HG02884 (cell line): ENCODE data around the gene ENO3.
A peak's percentile ranks its signal among the peaks of the same experiment; 100 is the strongest.

Source experiments
- ATAC-seq: cut with Tn5 transposase; IDR thresholded peaks from one replicate; pipeline ENCODE4 v1.9.1; 2021; ENCODE audit warnings: mild to moderate bottlenecking, moderate library complexity; ENCODE audit not compliant: unreplicated experiment

Gene ENO3

GRCh38 chr17:4949321-4950074 lies 1.4 kb upstream of the ENO3 start:
- no peak for ATAC-seq

GRCh38 chr17:4950075-4950745 lies 709 bp upstream of the ENO3 start:
- ATAC-seq = no peak

- no peak for ATAC-seq
Measured at GRCh38 chr17:4951486-4951885, 567 bp downstream of the ENO3 start.

- no peak for ATAC-seq
Measured at GRCh38 chr17:4953451-4953961, 2.6 kb downstream of the ENO3 start.

GRCh38 chr17:4955091-4955490 lies 4.2 kb downstream of the ENO3 start:
- ATAC-seq = no peak

- no peak for ATAC-seq
Measured at GRCh38 chr17:4956493-4957061, 5.7 kb downstream of the ENO3 start.

GRCh38 chr17:4958102-4958501 lies 7.2 kb downstream of the ENO3 start:
- no peak for ATAC-seq

GRCh38 chr17:4959261-4959965 lies 8.5 kb downstream of the ENO3 start:
- no peak for ATAC-seq

GRCh38 chr17:4960279-4960922 lies 9.5 kb downstream of the ENO3 start:
- ATAC-seq = no peak

GRCh38 chr17:4965311-4965986 lies 14.5 kb downstream of the ENO3 start:
- no peak for ATAC-seq

- peak; percentile 72 for ATAC-seq
Measured at GRCh38 chr17:4966844-4967538, 16.1 kb downstream of the ENO3 start.

- peak; percentile 51 for ATAC-seq
Measured at GRCh38 chr17:4967539-4968485, 16.9 kb downstream of the ENO3 start, which contains the start of gene SPAG7. SPAG7 (minus strand) TSS chr17:4967817; CDS start chr17:4967804, 13 bp downstream.

GRCh38 chr17:4968486-4969046 lies 17.6 kb downstream of the ENO3 start:
- ATAC-seq = no peak

- ATAC-seq = no peak
Measured at GRCh38 chr17:4969047-4969550, 18.2 kb downstream of the ENO3 start.

- no peak for ATAC-seq
Measured at GRCh38 chr17:4969551-4970173, 18.7 kb downstream of the ENO3 start.

GRCh38 chr17:4970273-4970672 lies 19.4 kb downstream of the ENO3 start:
- ATAC-seq = no peak

GRCh38 chr17:4971826-4972225 lies 20.9 kb downstream of the ENO3 start:
- ATAC-seq = no peak
